GM23248 (cell line): ENCODE results near the gene GHR. TPM values are rescaled to one million over a fixed set of nuclear protein-coding genes. Genes with fewer than 3 reads are reported as not detected.

ENCODE experiments used
- DNase-seq: peaks from one replicate; pipeline ENCODE4 v3.0.0-alpha.2; 2015
- H2AFZ ChIP-seq: fragments of 200-600 bp; sonication (generic); 2 replicates; pipeline ENCODE4 v1.6.1; 2016; ENCODE audit warnings: antibody characterized with exemption
- H3F3A ChIP-seq: fragments of 200-600 bp; sonication (generic); 2 replicates; pipeline ENCODE4 v1.6.1; 2016; ENCODE audit warnings: mild to moderate bottlenecking, antibody characterized with exemption, mixed run types; ENCODE audit not compliant: insufficient read depth
- H3K27ac ChIP-seq: fragments of 200-600 bp; sonication (generic); 2 replicates; pipeline ENCODE4 v1.5.1; 2016; ENCODE audit warnings: mild to moderate bottlenecking
- H3K27me3 ChIP-seq: fragments of 200-600 bp; sonication (generic); replicated peaks from 2 replicates; pipeline ENCODE4 v1.6.1; 2016; ENCODE audit warnings: mild to moderate bottlenecking; ENCODE audit not compliant: insufficient read depth
- H3K36me3 ChIP-seq: fragments of 200-600 bp; sonication (generic); 2 replicates; pipeline ENCODE4 v1.6.1; 2016; ENCODE audit warnings: low read depth, mild to moderate bottlenecking
- H3K4me1 ChIP-seq: fragments of 200-600 bp; sonication (generic); 2 replicates; pipeline ENCODE4 v1.6.1; 2016; ENCODE audit warnings: mild to moderate bottlenecking; ENCODE audit not compliant: insufficient read depth
- H3K4me2 ChIP-seq: fragments of 200-600 bp; sonication (generic); one replicate; pipeline ENCODE4 v1.6.1; 2016; ENCODE audit warnings: mild to moderate bottlenecking; ENCODE audit not compliant: unreplicated experiment
- H3K4me3 ChIP-seq: fragments of 200-600 bp; sonication (generic); 2 replicates; pipeline ENCODE4 v1.5.1; 2016; ENCODE audit warnings: mild to moderate bottlenecking
- H3K79me2 ChIP-seq: fragments of 200-600 bp; sonication (generic); 2 replicates; pipeline ENCODE4 v1.6.1; 2016; ENCODE audit warnings: mild to moderate bottlenecking; ENCODE audit not compliant: insufficient read depth
- H3K9ac ChIP-seq: fragments of 200-600 bp; sonication (generic); 2 replicates; pipeline ENCODE4 v1.6.1; 2016; ENCODE audit warnings: mild to moderate bottlenecking
- H3K9me2 ChIP-seq: fragments of 200-600 bp; sonication (generic); 2 replicates; pipeline ENCODE4 v1.6.1; 2016; ENCODE audit warnings: mixed run types, mild to moderate bottlenecking, moderate library complexity; ENCODE audit not compliant: insufficient read depth
- H3K9me3 ChIP-seq: fragments of 200-600 bp; sonication (generic); one replicate; pipeline ENCODE4 v1.6.1; 2017; ENCODE audit warnings: low read depth
- H4K20me1 ChIP-seq: fragments of 200-600 bp; sonication (generic); 2 replicates; pipeline ENCODE4 v1.6.0; 2016; ENCODE audit not compliant: insufficient read depth
- EZH2 ChIP-seq: fragments of 200-600 bp; sonication (generic); IDR thresholded peaks from 2 replicates; pipeline ENCODE4 v1.6.1; 2018; ENCODE audit warnings: antibody characterized with exemption, mild to moderate bottlenecking; ENCODE audit not compliant: insufficient read depth, poor library complexity, severe bottlenecking
- EZH2phosphoT487 ChIP-seq: fragments of 200-600 bp; sonication (generic); IDR thresholded peaks from 2 replicates; pipeline ENCODE4 v1.6.1; 2018; ENCODE audit warnings: antibody characterized with exemption, moderate library complexity, mild to moderate bottlenecking, low read depth; ENCODE audit not compliant: insufficient read depth
- WGBS, 2 experiments: methylation state at CpG; one replicate each; pipeline ENCODE4 v1.1.6; 2015 to 2017; ENCODE audit warnings: low lambda C conversion rate in 2 of 2, low coverage in 1 of 2; ENCODE audit errors: missing lambda C conversion rate in 2 of 2; 5-methylcytosine and 5-hydroxymethylcytosine counted together
- in situ Hi-C: fragments of 300-500 bp; cut with MboI; formaldehyde crosslinking; loops from 2 replicates; pipeline ENCODE4 v1.15.0; 2020
- polyA plus RNA-seq: library from polyadenylated mRNA; unstranded; fragments of >200 nt; fragmentation: Nextera tagmentation; extraction: Ambion mirVana; gene quantifications from 2 replicates; pipeline ENCODE4 v1.2.1, GENCODE V29; 2016
- total RNA-seq: library from RNA; depleted of rRNA; stranded (reverse); fragments of >200 nt; shearing (Covaris generic); gene quantifications from 2 replicates; pipeline ENCODE4 v1.2.3, GENCODE V29; 2014

Gene GHR
- total and polyA plus RNA-seq, 2 experiments from 2014 or later, result 0.64 to 1.5 TPM

- Histone ChIP-seq H3K9me2 (no peaks in the 10 kb centered on the region), H2AFZ (no peak overlapping the region), H3K79me2 (no peaks in the 10 kb centered on the region), H3K9ac (no peak overlapping the region), H4K20me1 (no peaks in the 10 kb centered on the region), H3K4me1 (no peaks in the 10 kb centered on the region), H3K36me3 (no peaks in the 10 kb centered on the region), H3K27ac (no peak overlapping the region), H3K27me3 (peaks cover 25% of the 10 kb centered on the region), H3K9me3 (no peaks in the 10 kb centered on the region), H3K4me2 (no peak overlapping the region), H3F3A (no peaks in the 10 kb centered on the region), H3K4me3 (no peak overlapping the region)
- no peak for TF ChIP-seq EZH2phosphoT487
- no peak for TF ChIP-seq EZH2
- WGBS, 2 experiments, result 92 to 97% methylated on average over 3 of the region's 3 CpGs
- in situ Hi-C loops, result no loop called here
- DNase-seq, result no peak
Measured at GRCh38 chr5:42621242-42621641, 198.0 kb downstream of the GHR start.

GRCh38 chr5:42621662-42622061, 198.4 kb downstream of the GHR start:
- TF ChIP-seq EZH2 (no peak), EZH2phosphoT487 (no peak)
- H3K4me2 ChIP-seq, result no peak overlapping the region
- no peaks in the 10 kb centered on the region for H3K9me2 ChIP-seq
- peaks cover 21% of the 10 kb centered on the region for H3K27me3 ChIP-seq
- H3K9me3 ChIP-seq, result no peaks in the 10 kb centered on the region
- 32 to 48% methylated on average over 1 of the region's 1 CpG for WGBS, 2 experiments
- no peak for DNase-seq
- no peaks in the 10 kb centered on the region for H3F3A ChIP-seq
- no peak overlapping the region for H3K9ac ChIP-seq
- no peaks in the 10 kb centered on the region for H3K79me2 ChIP-seq
- H3K4me1 ChIP-seq, result no peaks in the 10 kb centered on the region
- no peak overlapping the region for H3K27ac ChIP-seq
- in situ Hi-C loops, result no loop called here
- no peak overlapping the region for H3K4me3 ChIP-seq
- no peaks in the 10 kb centered on the region for H4K20me1 ChIP-seq
- H2AFZ ChIP-seq, result no peak overlapping the region
- H3K36me3 ChIP-seq, result no peaks in the 10 kb centered on the region

- Histone ChIP-seq H3K27me3 (no peaks in the 10 kb centered on the region), H3K9me2 (no peaks in the 10 kb centered on the region), H3K4me2 (no peak overlapping the region), H3K4me3 (no peak overlapping the region), H3K36me3 (no peaks in the 10 kb centered on the region), H3K4me1 (no peaks in the 10 kb centered on the region), H2AFZ (no peak overlapping the region), H3K79me2 (no peaks in the 10 kb centered on the region), H4K20me1 (no peaks in the 10 kb centered on the region), H3K27ac (no peak overlapping the region), H3F3A (no peaks in the 10 kb centered on the region), H3K9ac (no peak overlapping the region), H3K9me3 (no peaks in the 10 kb centered on the region)
- TF ChIP-seq EZH2phosphoT487 (no peak), EZH2 (no peak)
- WGBS, 2 experiments, result 90 to 94% methylated on average over 2 of the region's 2 CpGs
- no peak for DNase-seq
- in situ Hi-C loops, result no loop called here
Measured at GRCh38 chr5:42624912-42625311, 201.7 kb downstream of the GHR start.

- DNase-seq, result no peak
- no peak for TF ChIP-seq EZH2
- no peak for TF ChIP-seq EZH2phosphoT487
- Histone ChIP-seq H4K20me1 (no peaks in the 10 kb centered on the region), H3K79me2 (no peaks in the 10 kb centered on the region), H3K36me3 (no peaks in the 10 kb centered on the region), H3K4me2 (no peak overlapping the region), H3K27ac (no peak overlapping the region), H2AFZ (no peak overlapping the region), H3K9me2 (no peaks in the 10 kb centered on the region), H3K4me3 (no peak overlapping the region), H3K9me3 (no peaks in the 10 kb centered on the region), H3K9ac (no peak overlapping the region), H3F3A (no peaks in the 10 kb centered on the region), H3K27me3 (peaks cover 3% of the 10 kb centered on the region; the same call in 1 of the 2 replicates), H3K4me1 (no peaks in the 10 kb centered on the region)
- 82 to 86% methylated on average over 4 of the region's 4 CpGs for WGBS, 2 experiments
- in situ Hi-C loops, result no loop called here
Measured at GRCh38 chr5:42626462-42626861, 203.2 kb downstream of the GHR start.

- no peak overlapping the region for H3K4me2 ChIP-seq
- H2AFZ ChIP-seq, result no peak overlapping the region
- no peak overlapping the region for H3K9ac ChIP-seq
- H3K9me2 ChIP-seq, result no peaks in the 10 kb centered on the region
- H4K20me1 ChIP-seq, result no peaks in the 10 kb centered on the region
- in situ Hi-C loops, result no loop called here
- no peaks in the 10 kb centered on the region for H3K79me2 ChIP-seq
- DNase-seq, result no peak
- no peaks in the 10 kb centered on the region for H3K4me1 ChIP-seq
- H3K27ac ChIP-seq, result no peak overlapping the region
- H3K9me3 ChIP-seq, result no peaks in the 10 kb centered on the region
- no peak overlapping the region for H3K4me3 ChIP-seq
- H3K27me3 ChIP-seq, result peaks cover 15% of the 10 kb centered on the region; the same call in 1 of the 2 replicates
- no CpG with 5 or more reads among the region's 1 CpG for WGBS, 2 experiments
- TF ChIP-seq EZH2phosphoT487 (no peak), EZH2 (no peak)
- no peaks in the 10 kb centered on the region for H3F3A ChIP-seq
- no peaks in the 10 kb centered on the region for H3K36me3 ChIP-seq
Measured at GRCh38 chr5:42628821-42629220, 205.6 kb downstream of the GHR start.
